Measurements from ENCODE around the gene CSTA. TPM values are rescaled to one million over a fixed set of nuclear protein-coding genes. Genes with fewer than 3 reads are reported as not detected.

CSTA gene
- total RNA-seq, 1 donor from 2014 or later = not detected

GRCh38 chr3:122307094-122307687 is 17.9 kb upstream of the CSTA start:
- intact Hi-C loops (cut with micrococcal nuclease) = loop anchor here (5.0 kb wide), 1 partner anchor 45 kb away; no protein-coding TSS in a partner anchor
- H3K36me3 Mint-ChIP-seq (ENCODE audit: low read depth) = no peaks in the 10 kb centered on the region
- no peaks in the 10 kb centered on the region for H3K9me3 Mint-ChIP-seq
- H3K4me3 Mint-ChIP-seq = no peak overlapping the region
- H3K27ac Mint-ChIP-seq = no peak overlapping the region
- DNase-seq (ENCODE audit: low spot score) = no peak
- no peaks in the 10 kb centered on the region for H3K4me1 Mint-ChIP-seq (ENCODE audit: low read depth)
- H3K27me3 Mint-ChIP-seq (ENCODE audit: insufficient read depth) = peaks cover 6% of the 10 kb centered on the region

- intact Hi-C loops (cut with micrococcal nuclease) = loop anchor here (5.0 kb wide), 1 partner anchor 44 kb away; no protein-coding TSS in a partner anchor
- no peak for DNase-seq (ENCODE audit: low spot score)
- no peaks in the 10 kb centered on the region for H3K36me3 Mint-ChIP-seq (ENCODE audit: low read depth)
- H3K27ac Mint-ChIP-seq = no peak overlapping the region
- peaks cover 6% of the 10 kb centered on the region for H3K27me3 Mint-ChIP-seq (ENCODE audit: insufficient read depth)
- no peaks in the 10 kb centered on the region for H3K9me3 Mint-ChIP-seq
- H3K4me1 Mint-ChIP-seq (ENCODE audit: low read depth) = peaks cover 5% of the 10 kb centered on the region
- H3K4me3 Mint-ChIP-seq = no peak overlapping the region
Observed at GRCh38 chr3:122307976-122308375, 17.1 kb upstream of the CSTA start.

- H3K4me1 Mint-ChIP-seq (ENCODE audit: low read depth) = peaks cover 9% of the 10 kb centered on the region
- H3K27ac Mint-ChIP-seq = no peak overlapping the region
- intact Hi-C loops (cut with micrococcal nuclease) = no loop called here
- no peak for DNase-seq (ENCODE audit: low spot score)
- H3K4me3 Mint-ChIP-seq = no peak overlapping the region
- H3K36me3 Mint-ChIP-seq (ENCODE audit: low read depth) = no peaks in the 10 kb centered on the region
- peaks cover 6% of the 10 kb centered on the region for H3K27me3 Mint-ChIP-seq (ENCODE audit: insufficient read depth)
- no peaks in the 10 kb centered on the region for H3K9me3 Mint-ChIP-seq
Observed at GRCh38 chr3:122310361-122310760, 14.7 kb upstream of the CSTA start.

- H3K27ac Mint-ChIP-seq = peak overlapping the region; percentile 10
- no peak overlapping the region for H3K4me3 Mint-ChIP-seq
- DNase-seq (ENCODE audit: low spot score) = no peak
- peaks cover 9% of the 10 kb centered on the region for H3K4me1 Mint-ChIP-seq (ENCODE audit: low read depth)
- intact Hi-C loops (cut with micrococcal nuclease) = no loop called here
- peaks cover 3% of the 10 kb centered on the region for H3K9me3 Mint-ChIP-seq
- peaks cover 2% of the 10 kb centered on the region for H3K36me3 Mint-ChIP-seq (ENCODE audit: low read depth)
- peaks cover 8% of the 10 kb centered on the region for H3K27me3 Mint-ChIP-seq (ENCODE audit: insufficient read depth)
Observed at GRCh38 chr3:122312826-122313225, 12.2 kb upstream of the CSTA start.

DNA sequence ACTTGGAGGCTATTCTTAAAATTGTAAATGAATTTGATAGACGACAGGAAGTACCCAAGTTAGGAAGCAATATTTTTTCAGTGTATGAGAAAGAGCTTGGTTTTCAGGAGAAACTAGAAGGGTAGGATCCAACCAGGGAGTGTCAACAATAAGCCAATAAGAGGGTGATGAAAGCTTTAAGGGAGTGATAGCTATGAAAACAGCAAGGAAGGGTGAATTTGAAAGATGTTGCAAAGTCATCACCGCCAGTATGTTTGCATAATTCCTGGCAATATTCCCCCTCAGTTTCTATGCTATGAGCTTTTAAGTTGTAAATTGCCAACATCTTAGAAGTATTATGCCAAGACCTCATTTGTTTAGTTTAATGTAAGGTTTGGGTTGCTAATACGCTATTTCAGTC is 11.8 kb upstream of the CSTA start:
- peaks cover 3% of the 10 kb centered on the region for H3K36me3 Mint-ChIP-seq (ENCODE audit: low read depth)
- H3K4me1 Mint-ChIP-seq (ENCODE audit: low read depth) = peaks cover 13% of the 10 kb centered on the region
- intact Hi-C loops (cut with micrococcal nuclease) = no loop called here
- DNase-seq (ENCODE audit: low spot score) = no peak
- peaks cover 8% of the 10 kb centered on the region for H3K27me3 Mint-ChIP-seq (ENCODE audit: insufficient read depth)
- no peak overlapping the region for H3K27ac Mint-ChIP-seq
- H3K9me3 Mint-ChIP-seq = peaks cover 7% of the 10 kb centered on the region
- H3K4me3 Mint-ChIP-seq = no peak overlapping the region

GRCh38 chr3:122314228-122314876 is 10.7 kb upstream of the CSTA start:
- Mint-ChIP-seq H3K9me3 (peaks cover 13% of the 10 kb centered on the region), H3K27me3 (ENCODE audit: insufficient read depth) (peaks cover 2% of the 10 kb centered on the region), H3K4me1 (ENCODE audit: low read depth) (peaks cover 16% of the 10 kb centered on the region), H3K36me3 (ENCODE audit: low read depth) (peaks cover 4% of the 10 kb centered on the region), H3K27ac (no peak overlapping the region), H3K4me3 (no peak overlapping the region)
- intact Hi-C loops (cut with micrococcal nuclease) = no loop called here
- DNase-seq (ENCODE audit: low spot score) = no peak

DNA sequence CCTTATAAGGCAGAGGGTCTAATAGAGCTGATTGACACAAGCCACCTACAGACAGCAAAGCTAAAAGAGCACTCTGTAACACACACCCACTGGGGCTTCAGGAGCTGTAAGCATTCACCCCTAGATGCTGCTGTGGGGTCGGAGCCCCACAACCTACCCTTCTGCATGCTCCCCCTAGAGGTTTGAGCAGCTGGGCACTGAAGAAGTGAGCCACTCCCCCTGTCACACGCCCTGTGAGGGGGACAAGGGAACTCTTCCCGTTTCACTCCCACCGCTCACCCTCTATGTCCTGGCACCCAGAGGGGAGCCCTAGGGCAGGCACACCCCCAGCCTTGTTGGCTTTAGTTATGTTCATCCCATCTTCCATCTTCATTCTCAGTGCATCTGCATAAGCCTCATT is 9.4 kb upstream of the CSTA start:
- peaks cover 4% of the 10 kb centered on the region for H3K36me3 Mint-ChIP-seq (ENCODE audit: low read depth)
- H3K4me3 Mint-ChIP-seq = no peak overlapping the region
- H3K27ac Mint-ChIP-seq = no peak overlapping the region
- peaks cover 22% of the 10 kb centered on the region for H3K9me3 Mint-ChIP-seq
- peaks cover 16% of the 10 kb centered on the region for H3K4me1 Mint-ChIP-seq (ENCODE audit: low read depth)
- intact Hi-C loops (cut with micrococcal nuclease) = no loop called here
- H3K27me3 Mint-ChIP-seq (ENCODE audit: insufficient read depth) = peaks cover 2% of the 10 kb centered on the region
- DNase-seq (ENCODE audit: low spot score) = no peak

GRCh38 chr3:122316368-122316767 is 8.7 kb upstream of the CSTA start:
- H3K27me3 Mint-ChIP-seq (ENCODE audit: insufficient read depth) = peaks cover 2% of the 10 kb centered on the region
- DNase-seq (ENCODE audit: low spot score) = no peak
- H3K4me1 Mint-ChIP-seq (ENCODE audit: low read depth) = peaks cover 21% of the 10 kb centered on the region
- H3K36me3 Mint-ChIP-seq (ENCODE audit: low read depth) = peaks cover 4% of the 10 kb centered on the region
- H3K4me3 Mint-ChIP-seq = no peak overlapping the region
- peaks cover 22% of the 10 kb centered on the region for H3K9me3 Mint-ChIP-seq
- intact Hi-C loops (cut with micrococcal nuclease) = no loop called here
- no peak overlapping the region for H3K27ac Mint-ChIP-seq

GRCh38 chr3:122318620-122319019 is 6.4 kb upstream of the CSTA start:
- DNase-seq (ENCODE audit: low spot score) = no peak
- H3K4me3 Mint-ChIP-seq = no peak overlapping the region
- H3K27ac Mint-ChIP-seq = no peak overlapping the region
- peaks cover 22% of the 10 kb centered on the region for H3K9me3 Mint-ChIP-seq
- intact Hi-C loops (cut with micrococcal nuclease) = no loop called here
- peaks cover 4% of the 10 kb centered on the region for H3K36me3 Mint-ChIP-seq (ENCODE audit: low read depth)
- peaks cover 2% of the 10 kb centered on the region for H3K27me3 Mint-ChIP-seq (ENCODE audit: insufficient read depth)
- peaks cover 32% of the 10 kb centered on the region for H3K4me1 Mint-ChIP-seq (ENCODE audit: low read depth)

- intact Hi-C loops (cut with micrococcal nuclease) = loop anchor here (1.0 kb wide), 3 partner anchors 23 to 176 kb away; no protein-coding TSS in a partner anchor
- Mint-ChIP-seq H3K27ac (peak overlapping the region; percentile 57), H3K27me3 (ENCODE audit: insufficient read depth) (peaks cover 13% of the 10 kb centered on the region), H3K4me1 (ENCODE audit: low read depth) (peaks cover 40% of the 10 kb centered on the region), H3K9me3 (peaks cover 22% of the 10 kb centered on the region), H3K36me3 (ENCODE audit: low read depth) (peaks cover 4% of the 10 kb centered on the region), H3K4me3 (no peak overlapping the region)
- DNase-seq (ENCODE audit: low spot score) = peak; percentile 60
Observed at GRCh38 chr3:122322095-122323075, 2.7 kb upstream of the CSTA start.

GRCh38 chr3:122325769-122326168 is 721 bp downstream of the CSTA start:
- Mint-ChIP-seq H3K36me3 (ENCODE audit: low read depth) (no peaks in the 10 kb centered on the region), H3K9me3 (no peaks in the 10 kb centered on the region), H3K4me3 (no peak overlapping the region), H3K27ac (no peak overlapping the region), H3K4me1 (ENCODE audit: low read depth) (peaks cover 33% of the 10 kb centered on the region), H3K27me3 (ENCODE audit: insufficient read depth) (peaks cover 15% of the 10 kb centered on the region)
- no peak for DNase-seq (ENCODE audit: low spot score)
- intact Hi-C loops (cut with micrococcal nuclease) = no loop called here

DNA sequence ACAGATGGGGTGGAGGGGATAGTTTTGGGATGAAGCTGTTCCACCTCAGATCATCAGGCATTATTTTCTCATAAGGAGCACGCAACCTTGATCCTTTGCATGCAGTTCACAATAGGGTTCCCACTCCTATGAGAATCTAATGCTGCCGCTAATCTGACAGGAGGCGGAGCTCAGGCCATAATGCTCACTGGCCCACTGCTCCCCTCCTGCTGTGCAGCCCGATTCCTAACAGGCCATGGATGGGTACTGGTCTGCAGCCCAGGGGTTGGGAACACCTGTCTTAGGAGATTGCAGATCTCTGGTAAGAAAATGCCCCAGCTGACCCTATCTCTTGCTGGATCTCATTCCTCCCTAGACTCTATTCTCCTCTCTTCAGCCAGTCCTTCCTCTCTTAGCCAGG is 6.8 kb downstream of the CSTA start:
- Mint-ChIP-seq H3K27ac (no peak overlapping the region), H3K4me3 (no peak overlapping the region), H3K9me3 (no peaks in the 10 kb centered on the region), H3K36me3 (ENCODE audit: low read depth) (no peaks in the 10 kb centered on the region), H3K4me1 (ENCODE audit: low read depth) (peaks cover 5% of the 10 kb centered on the region), H3K27me3 (ENCODE audit: insufficient read depth) (peaks cover 14% of the 10 kb centered on the region)
- intact Hi-C loops (cut with micrococcal nuclease) = no loop called here
- no peak for DNase-seq (ENCODE audit: low spot score)

GRCh38 chr3:122332551-122332950 is 7.5 kb downstream of the CSTA start:
- Mint-ChIP-seq H3K4me3 (no peak overlapping the region), H3K27ac (no peak overlapping the region), H3K4me1 (ENCODE audit: low read depth) (peaks cover 5% of the 10 kb centered on the region), H3K36me3 (ENCODE audit: low read depth) (no peaks in the 10 kb centered on the region), H3K27me3 (ENCODE audit: insufficient read depth) (peaks cover 14% of the 10 kb centered on the region), H3K9me3 (no peaks in the 10 kb centered on the region)
- DNase-seq (ENCODE audit: low spot score) = no peak
- intact Hi-C loops (cut with micrococcal nuclease) = no loop called here
